NCI-H82 treated with DMSO at 0.1 percent for 48 hours (cell line): ENCODE data around the gene FAH.

ENCODE experiments used
- DNase-seq: peaks from one replicate; lab custom pipeline; 2025; ENCODE audit not compliant: unreplicated experiment; lab: John Stamatoyannopoulos, UW

Gene FAH

DNA sequence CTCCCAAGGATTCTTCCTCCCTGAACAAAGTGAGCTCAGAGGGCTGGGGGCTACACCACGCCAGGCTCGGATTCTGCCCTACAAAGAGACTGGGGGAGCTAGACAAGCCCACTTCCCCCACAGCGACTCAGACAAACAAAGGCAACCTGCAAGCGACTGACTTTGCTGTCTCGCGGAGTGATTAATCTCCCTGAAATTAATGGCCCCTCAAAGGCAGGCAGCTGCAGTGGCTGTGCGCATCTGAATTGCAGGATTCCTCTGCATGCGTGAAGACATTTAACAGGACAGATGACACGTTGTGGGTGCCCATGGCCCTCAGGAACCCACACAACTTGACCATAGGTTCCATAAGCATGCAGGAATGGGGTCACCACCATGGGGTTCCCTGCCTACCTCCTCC is 80.8 kb downstream of the FAH start:
- DNase-seq: no peak

GRCh38 chr15:80234883-80235282 is 82.1 kb downstream of the FAH start:
- DNase-seq: no peak
